Measurements from ENCODE around the gene REXO1.

DNA sequence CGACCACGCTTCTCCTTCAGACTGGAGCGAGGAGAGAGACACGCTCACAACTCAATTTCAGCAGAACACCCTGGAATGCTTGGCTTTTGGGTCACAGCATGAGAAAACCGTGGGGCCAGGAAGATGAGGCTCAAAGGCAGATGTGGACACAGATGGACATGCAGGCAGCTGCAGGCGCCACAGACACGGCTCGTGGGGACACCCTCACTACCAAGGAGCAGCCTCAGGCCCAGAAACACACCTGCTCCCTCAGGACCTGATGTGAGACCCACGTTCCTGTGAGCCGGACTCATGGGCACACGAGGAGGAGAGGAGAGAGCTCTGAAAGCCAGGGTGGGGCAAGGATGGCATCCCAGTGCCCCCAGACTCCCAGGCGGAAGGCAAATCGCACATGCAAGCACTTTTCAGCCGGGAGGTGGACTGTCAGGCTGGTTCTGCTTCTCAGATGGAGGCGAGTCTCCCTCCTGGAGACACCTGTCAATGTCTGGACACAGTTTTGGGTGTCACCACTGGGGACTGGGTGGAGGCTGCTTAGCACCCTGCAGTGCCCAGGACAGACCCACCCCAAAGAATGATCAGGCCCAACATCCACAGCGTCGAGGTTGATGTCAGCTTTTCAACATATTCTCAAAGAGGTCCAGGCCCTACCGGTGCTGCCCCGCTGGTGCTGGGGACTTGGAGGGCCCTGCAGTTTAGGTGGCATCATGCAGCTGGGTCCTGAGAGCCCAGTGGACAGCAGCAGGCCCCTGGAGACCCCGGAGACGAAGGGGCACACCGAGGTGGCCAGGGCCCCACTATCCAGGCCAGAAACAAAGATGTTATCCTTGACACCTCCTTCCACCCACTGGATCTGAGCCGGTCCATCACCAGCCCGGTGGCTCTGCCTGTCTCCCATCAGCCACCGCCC lies 34.8 kb upstream of the REXO1 start:
- TF ChIP-seq, protein P1, sequence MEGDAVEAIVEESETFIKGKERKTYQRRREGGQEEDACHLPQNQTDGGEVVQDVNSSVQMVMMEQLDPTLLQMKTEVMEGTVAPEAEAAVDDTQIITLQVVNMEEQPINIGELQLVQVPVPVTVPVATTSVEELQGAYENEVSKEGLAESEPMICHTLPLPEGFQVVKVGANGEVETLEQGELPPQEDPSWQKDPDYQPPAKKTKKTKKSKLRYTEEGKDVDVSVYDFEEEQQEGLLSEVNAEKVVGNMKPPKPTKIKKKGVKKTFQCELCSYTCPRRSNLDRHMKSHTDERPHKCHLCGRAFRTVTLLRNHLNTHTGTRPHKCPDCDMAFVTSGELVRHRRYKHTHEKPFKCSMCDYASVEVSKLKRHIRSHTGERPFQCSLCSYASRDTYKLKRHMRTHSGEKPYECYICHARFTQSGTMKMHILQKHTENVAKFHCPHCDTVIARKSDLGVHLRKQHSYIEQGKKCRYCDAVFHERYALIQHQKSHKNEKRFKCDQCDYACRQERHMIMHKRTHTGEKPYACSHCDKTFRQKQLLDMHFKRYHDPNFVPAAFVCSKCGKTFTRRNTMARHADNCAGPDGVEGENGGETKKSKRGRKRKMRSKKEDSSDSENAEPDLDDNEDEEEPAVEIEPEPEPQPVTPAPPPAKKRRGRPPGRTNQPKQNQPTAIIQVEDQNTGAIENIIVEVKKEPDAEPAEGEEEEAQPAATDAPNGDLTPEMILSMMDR (IDR thresholded peaks at IDR 0.05): no peak
- no peak for TF ChIP-seq POLR2A (IDR thresholded peaks at IDR 0.05)
